IPS-20b (cell line): ENCODE measurements around the gene HK2.
"Not testable (repeated sequence)": the region's sequence is repeated elsewhere in the genome, so short reads cannot be mapped to it uniquely, and the experiment has no call there.

Experiments used
- H3K27ac ChIP-seq: one replicate; pipeline ENCODE4 v1.5.1; 2013; ENCODE audit warnings: low read length
- H3K27me3 ChIP-seq: 2 replicates; pipeline ENCODE4 v1.6.1; 2013; ENCODE audit warnings: mild to moderate bottlenecking, low read length, inconsistent platforms; ENCODE audit not compliant: insufficient read depth
- H3K36me3 ChIP-seq: 2 replicates; pipeline ENCODE4 v1.6.1; 2013; ENCODE audit warnings: low read depth, mild to moderate bottlenecking, inconsistent platforms, low read length, moderate library complexity; ENCODE audit not compliant: insufficient read depth
- H3K4me1 ChIP-seq: 2 replicates; pipeline ENCODE4 v1.6.1; 2013; ENCODE audit warnings: mild to moderate bottlenecking, control low read depth, inconsistent platforms, low read length, moderate library complexity; ENCODE audit not compliant: insufficient read depth
- H3K4me3 ChIP-seq: 2 replicates; pipeline ENCODE4 v1.5.1; 2013; ENCODE audit warnings: mild to moderate bottlenecking, low read length, inconsistent platforms
- H3K9ac ChIP-seq: 2 replicates; pipeline ENCODE4 v1.6.1; 2013; ENCODE audit warnings: low read depth, mild to moderate bottlenecking, inconsistent platforms, low read length, moderate library complexity
- H3K9me3 ChIP-seq: 2 replicates; pipeline ENCODE4 v1.6.1; 2013; ENCODE audit warnings: mild to moderate bottlenecking, low read depth, low read length, inconsistent platforms; ENCODE audit not compliant: insufficient read depth

HK2 gene

GRCh38 chr2:74884118-74884762 lies 50.3 kb downstream of the HK2 start:
- Histone ChIP-seq H3K9me3 (no peaks in the 10 kb centered on the region), H3K4me3 (no peak overlapping the region), H3K4me1 (no peaks in the 10 kb centered on the region), H3K27ac (no peak overlapping the region), H3K27me3 (no peaks in the 10 kb centered on the region), H3K9ac (no peak overlapping the region), H3K36me3 (peaks cover 99% of the 10 kb centered on the region)

- Histone ChIP-seq H3K4me1 (no peaks in the 10 kb centered on the region), H3K27ac (no peak overlapping the region), H3K36me3 (peaks cover 99% of the 10 kb centered on the region), H3K9ac (no peak overlapping the region), H3K9me3 (no peaks in the 10 kb centered on the region), H3K4me3 (no peak overlapping the region), H3K27me3 (no peaks in the 10 kb centered on the region)
Observed at GRCh38 chr2:74884866-74885265, 50.9 kb downstream of the HK2 start.

- no peak overlapping the region for H3K27ac ChIP-seq
- H3K36me3 ChIP-seq: peaks cover 99% of the 10 kb centered on the region
- no peaks in the 10 kb centered on the region for H3K4me1 ChIP-seq
- no peak overlapping the region for H3K4me3 ChIP-seq
- H3K9me3 ChIP-seq: no peaks in the 10 kb centered on the region
- no peak overlapping the region for H3K9ac ChIP-seq
- H3K27me3 ChIP-seq: no peaks in the 10 kb centered on the region
Observed at GRCh38 chr2:74886251-74886650, 52.3 kb downstream of the HK2 start.

GRCh38 chr2:74886811-74887210 lies 52.9 kb downstream of the HK2 start:
- Histone ChIP-seq H3K36me3 (peaks cover 97% of the 10 kb centered on the region), H3K27me3 (no peaks in the 10 kb centered on the region), H3K4me1 (no peaks in the 10 kb centered on the region), H3K9me3 (no peaks in the 10 kb centered on the region), H3K27ac (no peak overlapping the region), H3K9ac (no peak overlapping the region), H3K4me3 (no peak overlapping the region)

GRCh38 chr2:74887445-74887951 lies 53.6 kb downstream of the HK2 start:
- Histone ChIP-seq H3K4me1 (no peaks in the 10 kb centered on the region), H3K9me3 (no peaks in the 10 kb centered on the region), H3K27ac (no peak overlapping the region), H3K27me3 (no peaks in the 10 kb centered on the region), H3K4me3 (no peak overlapping the region), H3K9ac (no peak overlapping the region), H3K36me3 (peaks cover 98% of the 10 kb centered on the region)

GRCh38 chr2:74887960-74888700 lies 54.2 kb downstream of the HK2 start:
- no peaks in the 10 kb centered on the region for H3K4me1 ChIP-seq
- no peak overlapping the region for H3K4me3 ChIP-seq
- no peaks in the 10 kb centered on the region for H3K9me3 ChIP-seq
- no peaks in the 10 kb centered on the region for H3K27me3 ChIP-seq
- H3K9ac ChIP-seq: no peak overlapping the region
- no peak overlapping the region for H3K27ac ChIP-seq
- peaks cover 98% of the 10 kb centered on the region for H3K36me3 ChIP-seq

- no peaks in the 10 kb centered on the region for H3K27me3 ChIP-seq
- H3K9ac ChIP-seq: no peak overlapping the region
- H3K9me3 ChIP-seq: no peaks in the 10 kb centered on the region
- H3K4me1 ChIP-seq: no peaks in the 10 kb centered on the region
- peaks cover 95% of the 10 kb centered on the region for H3K36me3 ChIP-seq
- no peak overlapping the region for H3K4me3 ChIP-seq
- no peak overlapping the region for H3K27ac ChIP-seq
Observed at GRCh38 chr2:74889159-74889558, 55.2 kb downstream of the HK2 start.

GRCh38 chr2:74890711-74891110 lies 56.8 kb downstream of the HK2 start:
- H3K27ac ChIP-seq: no peak overlapping the region
- peaks cover 88% of the 10 kb centered on the region for H3K36me3 ChIP-seq
- H3K4me1 ChIP-seq: peaks cover 6% of the 10 kb centered on the region; the same call in 1 of the 2 replicates
- no peaks in the 10 kb centered on the region for H3K27me3 ChIP-seq
- no peaks in the 10 kb centered on the region for H3K9me3 ChIP-seq
- no peak overlapping the region for H3K4me3 ChIP-seq
- no peak overlapping the region for H3K9ac ChIP-seq

- Histone ChIP-seq H3K36me3 (peaks cover 82% of the 10 kb centered on the region), H3K4me3 (no peak overlapping the region), H3K27me3 (no peaks in the 10 kb centered on the region), H3K9ac (no peak overlapping the region), H3K27ac (no peak overlapping the region), H3K4me1 (peaks cover 8% of the 10 kb centered on the region; the same call in 1 of the 2 replicates), H3K9me3 (no peaks in the 10 kb centered on the region)
Observed at GRCh38 chr2:74891136-74891764, 57.3 kb downstream of the HK2 start.

- H3K27ac ChIP-seq, H3K4me1 ChIP-seq, H3K9me3 ChIP-seq, H3K9ac ChIP-seq, H3K27me3 ChIP-seq, H3K4me3 ChIP-seq: not testable (repeated sequence)
- H3K36me3 ChIP-seq: peaks cover 77% of the 10 kb centered on the region
Observed at GRCh38 chr2:74891816-74892215, 57.9 kb downstream of the HK2 start.

- Histone ChIP-seq H3K9ac (no peak overlapping the region), H3K27ac (no peak overlapping the region), H3K36me3 (peaks cover 69% of the 10 kb centered on the region)
Observed at GRCh38 chr2:74892609-74893008, 58.7 kb downstream of the HK2 start.

More at GRCh38 chr2:74892609-74893008, 58.7 kb downstream of the HK2 start:
- H3K4me1 ChIP-seq: peaks cover 8% of the 10 kb centered on the region; the same call in 1 of the 2 replicates
- no peak overlapping the region for H3K4me3 ChIP-seq
- no peaks in the 10 kb centered on the region for H3K9me3 ChIP-seq
- H3K27me3 ChIP-seq: no peaks in the 10 kb centered on the region
